Stimulated activated CD4-positive, alpha-beta T cell treated with anti-CD3 and anti-CD28 coated beads, Interleukin-4, amount 100 ng/mL, for 1 hour (primary cell): ENCODE results near the gene EXOSC3.
"Not testable (repeated sequence)": the region's sequence is repeated elsewhere in the genome, so short reads cannot be mapped to it uniquely, and the experiment has no call there.

Source experiments
- DNase-seq: peaks from one replicate; pipeline ENCODE4 v3.0.0-alpha.2; 2020

Gene EXOSC3

DNA sequence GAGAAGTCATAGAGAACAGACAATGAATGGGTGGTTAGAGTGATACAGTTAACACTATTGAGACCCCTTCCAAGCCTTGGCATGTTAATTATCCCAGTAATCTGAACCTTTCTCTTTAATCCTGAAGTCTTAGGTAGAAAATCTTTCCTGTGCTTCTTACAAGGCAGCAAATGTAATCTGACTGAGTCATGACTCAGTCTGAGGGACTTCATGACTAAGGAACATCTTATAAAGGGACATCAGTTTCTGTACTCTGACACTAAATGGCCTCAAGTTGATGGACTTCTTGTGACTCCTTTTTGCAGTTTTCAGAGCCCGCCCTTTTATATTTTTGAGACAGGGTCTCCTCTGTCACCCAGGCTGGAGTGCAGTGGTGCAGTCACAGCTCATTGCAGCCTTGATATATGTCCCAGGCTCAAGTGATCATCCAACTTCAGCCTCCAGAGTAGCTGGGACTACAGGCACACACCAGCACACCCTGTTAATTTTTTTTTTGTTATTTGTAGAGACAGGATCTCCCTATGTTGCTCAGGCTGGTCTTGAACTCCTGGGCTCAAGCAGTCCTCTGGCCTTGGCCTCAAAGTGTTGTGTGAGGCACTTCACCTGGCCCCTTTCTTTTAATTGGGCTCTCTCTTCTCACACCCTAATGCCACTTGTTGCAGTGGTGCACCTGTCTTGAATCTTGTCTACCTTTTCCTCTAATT is 9.5 kb downstream of the EXOSC3 start:
- no peak for DNase-seq

DNA sequence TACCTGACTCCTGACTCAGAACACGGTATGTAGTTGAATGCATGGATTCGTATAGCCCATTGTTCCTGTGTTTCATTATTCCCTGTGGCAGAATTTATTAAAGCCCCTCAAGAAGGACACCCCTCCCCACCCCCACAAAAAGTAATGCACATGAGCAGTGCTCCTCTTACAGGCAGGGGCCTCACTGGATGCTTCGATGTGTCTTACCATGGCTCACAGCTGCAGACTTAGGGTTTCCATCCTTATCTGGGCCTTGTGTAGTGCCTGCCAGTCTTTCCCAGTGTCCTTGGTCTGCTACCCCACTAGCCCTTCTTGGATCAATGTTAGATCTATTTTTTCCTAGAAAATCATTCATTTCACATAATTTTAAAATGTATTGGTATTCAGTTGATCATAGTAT is 14.9 kb downstream of the EXOSC3 start:
- no peak for DNase-seq

DNA sequence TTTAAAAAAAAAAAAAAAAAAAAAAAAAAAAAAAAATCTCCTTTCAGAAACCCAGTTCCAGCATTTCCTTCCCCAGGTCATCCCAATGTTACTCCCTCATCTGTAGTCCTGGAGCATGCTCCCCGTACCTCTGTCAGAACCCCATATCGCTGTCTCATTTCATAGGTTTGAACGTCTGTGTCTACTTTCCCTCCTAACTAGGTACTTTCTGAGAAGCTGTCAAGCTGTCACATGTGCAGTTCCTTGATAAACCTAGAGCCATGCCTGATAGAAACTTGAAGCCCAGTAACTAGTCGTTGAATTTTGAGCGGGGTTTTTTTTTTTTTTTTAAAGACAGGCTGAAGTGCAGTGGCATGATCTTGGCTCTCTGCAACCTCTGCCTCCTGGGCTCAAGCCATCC is 15.6 kb downstream of the EXOSC3 start:
- DNase-seq: no peak

DNA sequence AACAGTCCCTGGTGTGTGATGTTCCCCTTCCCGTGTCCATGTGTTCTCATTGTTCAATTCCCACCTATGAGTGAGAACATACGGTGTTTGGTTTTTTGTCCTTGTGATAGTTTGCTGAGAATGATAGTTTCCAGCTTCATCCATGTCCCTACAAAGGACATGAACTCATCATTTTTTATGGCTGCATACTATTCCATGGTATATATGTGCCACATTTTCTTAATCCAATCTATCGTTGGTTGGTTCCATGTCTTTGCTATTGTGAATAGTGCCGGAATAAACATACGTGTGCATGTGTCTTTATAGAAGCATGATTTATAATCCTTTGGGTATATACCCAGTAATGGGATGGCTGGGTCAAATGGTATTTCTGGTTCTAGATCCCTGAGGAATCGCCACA is 19.6 kb downstream of the EXOSC3 start:
- DNase-seq: not testable (repeated sequence)

DNA sequence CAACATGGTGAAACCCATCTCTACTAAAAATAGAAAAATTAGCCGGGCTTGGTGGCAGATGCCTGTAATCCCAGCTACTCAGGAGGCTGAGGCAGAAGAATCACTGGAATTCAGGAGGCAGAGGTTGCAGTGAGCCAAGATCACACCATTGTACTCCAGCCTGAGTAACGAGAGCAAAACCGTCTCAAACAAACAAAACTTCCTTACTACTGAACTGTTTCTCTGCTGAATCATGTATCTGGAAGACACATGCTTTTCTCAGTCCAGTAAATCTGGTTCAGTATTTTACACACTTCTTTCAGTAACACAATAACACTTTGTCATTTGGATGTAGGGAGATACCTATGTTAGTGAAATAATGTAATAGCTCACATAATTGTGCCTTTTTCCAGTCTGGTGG is 23.4 kb downstream of the EXOSC3 start:
- DNase-seq: no peak

DNA sequence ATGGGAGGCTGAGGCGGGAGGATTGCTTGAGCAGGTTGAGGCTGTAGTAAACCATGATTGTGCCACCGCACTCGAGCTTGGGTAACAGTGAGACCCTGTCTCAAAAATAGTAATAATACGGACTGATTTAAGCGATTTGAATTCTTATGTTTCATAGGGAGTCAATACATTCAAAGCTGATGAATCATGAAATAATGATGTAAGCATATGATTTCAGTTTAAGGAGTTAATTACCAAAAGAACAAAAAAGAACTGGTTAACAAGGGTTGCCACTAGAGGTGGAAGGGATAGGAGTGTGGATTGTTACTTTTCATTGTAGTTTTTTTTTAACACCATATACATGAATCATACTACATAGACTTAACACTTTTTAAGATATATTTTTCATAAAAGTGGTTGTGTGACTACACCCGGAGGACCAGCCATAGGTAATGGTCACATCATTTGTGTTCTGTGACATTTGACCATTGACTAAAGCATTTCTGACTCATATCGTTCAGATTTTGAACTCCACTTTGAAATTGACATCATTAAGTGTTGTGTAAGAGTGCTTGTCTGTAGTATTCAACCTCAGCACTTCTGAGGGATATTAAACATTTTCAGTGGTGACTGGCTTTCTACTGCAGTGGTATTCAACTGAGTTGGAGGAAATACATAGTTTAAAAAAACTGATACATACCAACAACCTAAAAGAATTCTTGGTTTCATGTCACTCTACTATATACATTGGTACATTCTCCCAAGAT is 24.3 kb downstream of the EXOSC3 start:
- DNase-seq: no peak

DNA sequence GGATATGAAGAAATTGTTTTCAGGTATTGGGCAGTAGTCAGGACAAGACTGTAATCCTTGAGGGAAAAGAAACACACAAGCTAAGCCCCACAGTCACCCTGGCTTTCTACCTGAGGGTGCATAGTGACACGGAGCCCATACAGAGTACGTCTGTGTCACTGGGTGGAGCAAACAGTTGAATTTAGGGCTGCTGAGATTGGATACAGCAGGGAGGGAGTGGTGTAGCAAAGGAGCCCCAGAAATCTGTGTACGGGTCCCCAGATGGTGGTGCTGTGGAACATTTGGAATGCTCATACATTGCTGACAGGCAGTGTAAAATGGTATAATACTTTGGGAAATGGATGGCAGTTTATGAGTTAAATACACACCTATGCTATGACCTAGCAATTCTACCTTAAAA is 26.1 kb downstream of the EXOSC3 start:
- DNase-seq: no peak

DNA sequence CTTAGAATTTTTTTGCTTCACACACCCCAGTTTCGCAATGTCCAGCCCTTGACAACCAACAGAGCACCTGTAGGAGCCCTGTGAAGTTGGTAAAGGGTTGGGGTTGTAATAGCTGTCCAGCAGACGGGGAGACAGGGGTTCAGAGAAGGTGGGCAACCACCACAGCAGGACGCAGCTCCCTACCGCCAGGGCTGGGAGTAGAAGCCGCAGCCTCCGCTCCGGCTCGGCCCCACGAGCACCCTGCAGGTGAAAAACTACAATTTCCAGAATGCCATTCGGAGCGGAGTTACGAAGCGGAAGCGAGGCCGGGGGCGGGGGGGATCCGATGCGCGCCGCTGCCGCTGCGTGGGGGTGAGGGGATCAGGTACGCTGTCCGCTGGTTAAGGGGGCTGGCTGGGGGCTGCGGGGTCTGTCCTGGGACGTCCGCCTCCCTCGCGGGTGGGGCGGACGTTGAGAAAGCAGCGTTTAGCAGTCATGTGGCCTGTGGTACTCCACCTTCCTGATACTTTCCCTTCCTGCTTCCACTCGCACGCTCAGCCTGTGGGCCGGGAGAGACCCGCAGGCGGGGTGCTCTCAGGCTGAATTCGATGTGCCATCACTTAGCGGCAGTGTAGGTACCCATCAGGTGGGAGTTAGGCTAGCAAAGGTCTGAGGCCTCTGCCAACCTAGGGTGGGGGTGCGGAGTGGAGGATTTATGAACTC is 31.2 kb downstream of the EXOSC3 start, which contains the start of gene TRMT10B:
Gene TRMT10B (plus strand): TSS at position 317 of the 702 bp plus-strand sequence. CDS start 8,127 bp downstream, outside the sequence.
- peak; percentile 81 for DNase-seq

DNA sequence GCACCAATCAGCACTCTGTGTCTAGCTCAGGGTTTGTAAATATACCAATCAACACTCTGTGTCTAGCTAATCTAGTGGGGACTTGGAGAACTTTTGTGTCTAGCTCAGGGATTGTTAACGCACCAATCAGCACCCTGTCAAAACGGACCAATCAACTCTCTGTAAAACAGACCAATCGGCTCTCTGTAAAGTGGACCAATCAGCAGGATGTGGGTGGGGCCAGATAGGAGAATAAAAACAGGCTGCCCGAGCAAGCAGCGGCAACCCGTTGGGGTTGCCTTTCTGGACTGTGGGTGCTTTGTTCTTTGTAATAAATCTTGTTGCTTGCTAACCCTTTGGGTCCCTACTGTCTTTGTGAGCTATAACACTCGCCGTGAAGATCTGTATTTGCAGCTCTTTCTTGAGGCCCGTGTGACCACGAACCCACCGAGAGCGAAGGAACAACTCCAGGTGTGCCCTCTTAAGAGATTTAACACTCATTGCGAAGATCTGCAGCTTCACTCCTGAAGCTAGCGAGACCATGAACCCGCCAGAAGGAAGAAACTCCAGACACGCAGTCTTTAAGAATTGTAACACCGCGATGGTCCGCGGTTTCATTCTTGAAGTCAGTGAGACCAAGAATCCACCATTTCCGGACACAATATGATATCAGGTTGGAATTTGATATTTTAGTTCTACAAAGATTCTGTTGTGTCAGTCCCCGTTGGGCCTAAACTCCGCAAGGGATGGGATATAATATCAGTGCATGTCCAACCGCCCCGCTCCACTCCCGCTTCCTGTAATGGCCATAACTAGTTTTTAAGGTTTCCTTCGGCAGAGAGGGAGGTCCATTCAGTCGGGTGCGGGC is 32.0 kb downstream of the EXOSC3 start:
- no peak for DNase-seq

DNA sequence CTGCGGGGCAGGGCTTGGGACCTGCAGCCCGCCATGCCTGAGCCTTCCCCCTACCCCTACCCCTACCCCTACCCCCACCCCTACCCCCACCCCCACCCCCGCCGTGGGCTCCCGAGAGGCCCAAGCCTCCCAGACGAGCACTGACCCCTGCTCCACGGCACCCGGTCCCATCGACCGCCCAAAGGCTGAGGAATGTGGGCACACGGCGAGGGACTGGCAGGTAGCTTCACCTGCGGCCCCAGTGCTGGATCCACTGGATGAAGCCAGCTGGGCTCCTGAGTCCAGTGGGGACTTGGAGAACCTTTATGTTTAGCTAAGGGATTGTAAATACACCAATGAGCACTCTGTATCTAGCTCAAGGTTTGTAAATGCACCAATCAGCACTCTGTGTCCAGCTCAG is 32.8 kb downstream of the EXOSC3 start:
- DNase-seq: not testable (repeated sequence)

DNA sequence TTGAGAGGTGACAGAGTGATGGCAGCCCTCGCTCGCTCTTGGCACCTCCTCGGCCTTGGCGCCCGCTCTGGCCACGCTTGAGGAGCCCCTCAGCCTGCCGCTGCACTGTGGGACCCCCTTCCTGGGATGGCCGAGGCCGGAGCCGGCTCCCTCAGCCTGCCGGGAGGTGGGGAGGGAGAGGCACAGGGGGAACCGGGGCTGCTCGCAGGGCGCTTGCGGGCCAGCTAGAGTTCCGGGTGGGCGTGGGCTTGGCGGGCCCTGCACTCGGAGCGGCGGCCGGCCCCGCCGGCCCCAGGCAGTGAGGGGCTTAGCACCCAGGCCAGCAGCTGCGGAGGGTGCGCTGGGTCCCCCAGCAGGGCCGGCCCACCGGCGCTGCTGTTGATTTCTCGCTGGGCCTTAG is 33.2 kb downstream of the EXOSC3 start:
- DNase-seq: not testable (repeated sequence)

DNA sequence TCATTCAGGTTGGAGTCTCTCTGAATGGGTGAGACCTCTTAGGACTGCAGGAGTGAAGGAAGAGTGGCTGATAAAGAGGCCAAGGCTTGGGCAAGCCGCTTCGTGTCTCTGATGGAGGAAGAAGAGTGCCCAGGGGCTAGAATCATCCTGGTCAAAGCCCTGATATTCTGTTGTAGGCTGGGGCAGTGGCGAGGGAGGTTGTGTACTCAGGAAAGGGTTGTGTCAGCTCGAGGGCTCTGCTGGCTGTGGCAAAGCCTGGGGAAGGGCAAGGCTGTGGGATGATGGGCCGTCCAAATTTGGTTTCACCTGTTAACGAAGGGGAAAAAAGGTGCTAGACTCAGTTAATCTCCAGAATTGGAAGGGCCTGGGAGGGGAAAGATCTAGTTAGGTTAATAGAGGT is 33.7 kb downstream of the EXOSC3 start:
- no peak for DNase-seq

DNA sequence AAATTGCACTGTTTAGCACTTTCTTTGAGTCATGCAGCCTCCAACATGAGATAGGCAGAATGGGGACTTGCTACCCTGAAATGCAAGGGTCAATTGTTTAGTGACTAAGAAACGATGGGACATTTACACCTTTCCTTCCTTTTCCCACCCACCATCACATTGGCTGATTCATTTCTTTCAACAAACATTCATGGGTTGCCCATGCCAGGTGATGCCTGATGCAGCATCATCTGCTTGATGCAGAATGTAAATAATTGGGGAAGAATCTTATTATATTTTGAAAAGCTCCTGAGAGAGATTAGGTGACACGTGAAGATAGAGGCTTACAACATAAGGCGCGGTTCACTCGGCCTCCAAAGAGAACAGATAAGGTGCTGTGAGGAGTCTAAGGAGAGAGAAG is 35.7 kb downstream of the EXOSC3 start:
- no peak for DNase-seq

DNA sequence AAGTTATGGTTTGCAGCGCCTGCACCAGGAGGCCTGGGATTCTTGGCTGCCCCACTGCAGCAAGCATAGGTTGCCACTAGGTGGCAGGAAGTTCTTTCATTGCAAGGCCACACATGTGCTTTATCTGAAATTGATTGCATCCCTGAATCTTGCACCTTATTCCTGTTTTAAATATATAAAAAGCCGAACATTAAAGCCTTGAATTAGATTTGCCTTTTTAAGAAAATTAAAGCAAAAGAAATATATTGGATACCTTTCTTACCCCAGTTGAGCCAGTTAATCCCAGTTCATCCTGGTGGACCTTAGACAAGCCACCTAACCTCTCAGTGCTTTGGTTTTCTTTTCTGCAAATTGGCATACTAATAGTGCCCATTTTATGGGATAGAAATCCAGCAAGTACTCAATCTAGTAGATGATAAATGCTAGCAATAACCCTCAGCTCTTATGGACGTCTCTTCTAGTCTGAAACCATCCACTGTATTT is 37.6 kb downstream of the EXOSC3 start:
- peak; percentile 53 for DNase-seq

DNA sequence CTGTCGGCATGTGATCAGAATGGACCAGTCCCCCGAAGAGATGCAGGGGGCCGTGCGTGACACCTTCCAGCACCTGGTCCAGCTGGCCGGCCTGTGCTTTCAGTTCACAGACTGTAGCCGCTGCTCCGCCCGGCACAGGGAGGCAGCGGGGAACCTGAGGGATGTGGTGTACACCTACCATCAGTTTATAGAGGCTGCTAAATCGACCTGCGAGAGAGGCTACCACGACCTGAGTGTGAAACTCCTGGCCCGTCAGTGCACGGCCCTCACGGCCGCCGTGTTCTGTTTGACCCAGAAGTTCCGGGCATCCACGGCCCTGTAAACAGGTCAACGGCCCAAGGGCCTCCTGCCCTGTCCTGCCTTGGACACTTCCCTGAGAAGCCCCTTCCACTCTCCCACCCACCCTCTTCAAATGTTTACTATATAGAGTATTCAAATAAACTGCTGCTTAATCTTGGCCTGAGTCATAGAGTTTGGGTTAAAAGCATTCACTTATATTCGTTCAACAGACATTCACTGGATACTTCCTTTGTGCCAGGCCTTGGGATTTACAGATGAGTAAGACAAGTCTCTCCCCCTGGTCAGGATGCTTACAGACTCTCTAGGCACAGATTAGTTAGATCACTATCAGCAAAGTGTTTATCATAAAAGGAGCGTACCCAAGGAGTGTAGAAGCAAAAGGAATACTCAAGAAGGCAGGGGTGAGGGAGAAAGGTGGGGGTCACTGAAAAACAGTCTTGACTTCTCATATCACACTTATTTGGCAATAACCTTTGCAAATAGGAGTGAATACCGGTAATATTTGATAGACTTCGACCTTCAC is 38.2 kb downstream of the EXOSC3 start:
- no peak for DNase-seq

DNA sequence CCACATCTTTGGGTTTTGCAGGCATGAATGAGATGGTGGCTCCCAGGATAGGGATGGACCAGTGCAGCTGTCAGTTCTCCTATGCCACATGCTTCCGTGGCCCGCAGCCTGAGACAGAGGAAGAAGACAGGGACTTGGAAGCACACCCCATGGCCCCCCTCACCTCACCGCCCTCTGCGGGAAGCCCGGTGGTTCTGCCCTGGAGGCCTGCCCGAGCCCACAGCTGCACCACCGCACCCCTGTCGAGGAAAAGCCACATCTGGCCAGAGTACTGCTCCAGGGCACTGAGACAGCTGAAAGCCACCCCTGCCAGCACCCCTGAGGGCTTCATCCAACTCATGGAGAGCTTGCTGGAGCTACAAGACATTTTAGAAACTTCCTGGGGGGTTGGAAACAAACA is 38.9 kb downstream of the EXOSC3 start:
- no peak for DNase-seq

DNA sequence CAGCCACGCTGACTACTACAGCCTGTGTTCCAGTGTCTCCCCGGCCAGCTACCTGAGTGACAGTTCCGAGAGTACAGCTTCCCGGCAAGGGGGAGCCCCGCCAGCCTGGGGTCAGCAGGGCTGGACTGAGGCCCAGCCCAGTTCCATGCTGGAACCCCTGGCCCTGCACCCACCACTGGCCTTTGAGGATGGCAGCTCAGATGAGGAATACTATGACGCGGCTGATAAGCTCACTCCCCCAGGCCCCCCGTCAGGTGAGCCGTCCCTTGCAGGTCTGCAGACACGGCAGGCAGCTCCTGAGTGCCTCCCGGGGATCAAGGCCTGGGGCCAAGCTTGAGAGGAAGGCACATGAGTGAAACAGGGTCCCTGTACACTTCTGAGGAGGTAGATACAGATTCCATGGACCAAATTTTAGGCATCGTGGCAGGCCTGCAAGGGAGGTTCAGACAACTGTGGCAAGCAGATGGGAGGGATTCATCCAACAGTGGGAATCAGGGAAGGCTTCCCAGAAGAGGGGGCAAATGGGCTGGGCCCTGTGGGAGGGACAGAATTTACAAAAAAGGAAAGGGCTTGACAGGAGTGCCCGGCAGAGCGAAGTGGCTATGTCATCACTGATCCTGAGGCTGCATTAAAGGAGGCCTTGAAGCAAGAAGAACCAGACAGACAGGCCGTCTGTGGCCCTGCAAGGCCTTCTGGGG is 44.1 kb downstream of the EXOSC3 start:
- no peak for DNase-seq

DNA sequence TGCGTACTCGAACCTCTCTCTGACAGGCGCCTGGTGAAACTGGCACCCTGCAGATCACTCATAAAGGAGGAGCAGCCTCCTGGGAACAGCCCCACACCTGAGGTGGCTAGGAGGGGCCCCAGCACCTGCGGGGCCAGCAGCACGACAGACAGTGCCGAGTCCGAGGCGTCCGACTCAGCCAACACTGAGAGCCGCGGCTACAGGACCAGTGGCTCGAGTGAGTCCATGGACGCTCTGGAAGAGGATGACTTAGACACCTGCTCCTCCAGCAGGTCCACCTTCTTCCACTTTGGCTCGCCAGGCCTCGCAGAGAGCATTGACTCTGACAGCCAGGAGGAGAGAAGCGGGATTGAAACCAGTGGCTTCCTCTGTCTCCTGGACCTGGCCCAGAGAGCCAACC is 44.7 kb downstream of the EXOSC3 start:
- DNase-seq: no peak

DNA sequence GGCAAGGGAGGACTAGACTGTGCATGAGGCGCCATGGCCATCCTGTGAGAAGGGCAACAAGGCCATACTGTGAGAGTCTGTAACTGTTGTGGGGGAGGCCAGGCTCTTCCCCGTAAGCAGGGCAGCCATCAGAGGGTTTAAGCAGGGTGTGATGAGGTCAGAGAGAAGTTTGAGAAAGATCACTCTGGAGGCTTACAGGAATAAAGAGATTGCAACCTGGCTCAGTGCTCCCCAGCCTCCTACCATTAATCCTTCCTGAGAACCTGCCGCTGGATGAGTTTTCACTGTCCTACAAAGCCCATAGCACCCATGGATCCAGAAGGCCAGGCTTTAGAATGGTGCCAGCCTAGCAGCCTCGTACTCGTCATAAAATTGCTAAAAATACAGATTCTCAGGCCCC is 45.6 kb downstream of the EXOSC3 start:
- DNase-seq: no peak

DNA sequence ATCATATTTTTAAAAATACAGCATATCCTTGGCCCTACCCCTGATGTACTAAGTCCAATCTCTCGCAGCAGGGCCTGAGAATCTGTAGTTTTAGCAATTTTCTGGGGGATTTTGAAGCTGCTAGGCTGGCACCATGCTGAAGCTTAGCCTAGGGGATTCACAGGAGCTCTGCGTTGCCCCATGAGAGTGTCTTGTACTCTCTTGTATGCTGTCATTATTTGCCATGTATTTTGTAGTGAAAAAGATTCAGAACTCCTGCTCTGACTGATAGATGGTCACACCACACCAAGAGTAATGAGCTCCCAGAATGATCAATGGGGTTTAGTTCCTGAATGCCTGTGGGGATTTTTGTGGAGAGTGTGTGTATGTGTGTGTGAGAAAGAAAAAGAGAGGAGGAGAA is 51.9 kb downstream of the EXOSC3 start:
- no peak for DNase-seq

DNA sequence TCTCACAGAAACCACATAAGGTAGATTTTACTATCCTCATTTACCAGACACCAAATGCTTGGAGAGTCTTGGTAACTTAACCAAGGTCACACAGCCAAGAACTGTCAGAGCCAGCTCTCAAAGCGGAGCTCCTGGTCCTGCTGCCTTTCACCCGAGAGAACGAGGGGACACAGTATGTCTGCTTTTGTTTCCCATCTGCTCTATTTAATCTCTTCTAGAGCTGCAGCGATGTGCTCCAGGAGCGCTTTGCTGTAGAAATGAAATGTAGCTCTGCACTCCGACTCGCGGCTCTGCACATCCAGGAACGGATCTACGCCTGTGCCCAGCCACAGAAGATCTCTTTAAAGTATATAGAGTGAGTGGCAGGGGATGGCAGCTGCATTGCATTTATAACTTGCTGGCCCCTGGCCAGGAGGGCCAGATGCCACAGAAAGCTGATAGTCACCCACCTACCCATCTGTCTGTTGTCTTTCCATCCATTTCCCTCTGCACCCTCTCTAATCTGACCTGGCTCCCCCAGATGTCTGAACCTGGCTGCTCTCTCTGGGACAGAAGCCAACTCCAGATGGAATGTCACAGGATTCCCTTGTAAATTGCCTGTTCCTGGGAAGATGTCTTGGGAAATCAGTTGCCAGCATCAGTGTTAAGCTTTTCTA is 52.6 kb downstream of the EXOSC3 start:
- no peak for DNase-seq
